ENCODE data around the gene GOLPH3. TPM values are rescaled to one million over a fixed set of nuclear protein-coding genes. Genes with fewer than 3 reads are reported as not detected.

GOLPH3 gene
- total and polyA plus RNA-seq, 2 of the 4 experiments (the other 2 are of a cell fraction): 38.2 to 41.3 TPM

GRCh38 chr5:32136342-32136741 lies 37.8 kb downstream of the GOLPH3 start:
- TF ChIP-seq CHD1 (IDR thresholded peaks at IDR 0.05; ENCODE audit: low read depth, low read length): no peak
- TF ChIP-seq NFE2L2 (IDR thresholded peaks at IDR 0.05; ENCODE audit: low read depth, low read length): no peak
- no peak for TF ChIP-seq RCOR1 (IDR thresholded peaks at IDR 0.05; ENCODE audit: insufficient replicate concordance, low read length)
- no peak for TF ChIP-seq RFX5 (IDR thresholded peaks at IDR 0.05; ENCODE audit: low read depth, low read length)
- TF ChIP-seq FOS (IDR thresholded peaks at IDR 0.05; ENCODE audit: low read depth, low read length): no peak
- no peak for TF ChIP-seq MXI1 (IDR thresholded peaks at IDR 0.05; ENCODE audit: borderline replicate concordance, low read depth, low read length)
- TF ChIP-seq, protein P1, sequence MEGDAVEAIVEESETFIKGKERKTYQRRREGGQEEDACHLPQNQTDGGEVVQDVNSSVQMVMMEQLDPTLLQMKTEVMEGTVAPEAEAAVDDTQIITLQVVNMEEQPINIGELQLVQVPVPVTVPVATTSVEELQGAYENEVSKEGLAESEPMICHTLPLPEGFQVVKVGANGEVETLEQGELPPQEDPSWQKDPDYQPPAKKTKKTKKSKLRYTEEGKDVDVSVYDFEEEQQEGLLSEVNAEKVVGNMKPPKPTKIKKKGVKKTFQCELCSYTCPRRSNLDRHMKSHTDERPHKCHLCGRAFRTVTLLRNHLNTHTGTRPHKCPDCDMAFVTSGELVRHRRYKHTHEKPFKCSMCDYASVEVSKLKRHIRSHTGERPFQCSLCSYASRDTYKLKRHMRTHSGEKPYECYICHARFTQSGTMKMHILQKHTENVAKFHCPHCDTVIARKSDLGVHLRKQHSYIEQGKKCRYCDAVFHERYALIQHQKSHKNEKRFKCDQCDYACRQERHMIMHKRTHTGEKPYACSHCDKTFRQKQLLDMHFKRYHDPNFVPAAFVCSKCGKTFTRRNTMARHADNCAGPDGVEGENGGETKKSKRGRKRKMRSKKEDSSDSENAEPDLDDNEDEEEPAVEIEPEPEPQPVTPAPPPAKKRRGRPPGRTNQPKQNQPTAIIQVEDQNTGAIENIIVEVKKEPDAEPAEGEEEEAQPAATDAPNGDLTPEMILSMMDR (conservative IDR thresholded peaks at IDR 0.05; ENCODE audit: low read depth, low read length): no peak
- TF ChIP-seq USF2 (IDR thresholded peaks at IDR 0.05; ENCODE audit: low read depth, low read length): no peak
- TF ChIP-seq SMC3 (IDR thresholded peaks at IDR 0.05; ENCODE audit: low read depth, low read length): no peak
- no peak for TF ChIP-seq POLR2A (IDR thresholded peaks at IDR 0.05; ENCODE audit: low read depth, low read length)
- no peak for TF ChIP-seq ELK1 (IDR thresholded peaks at IDR 0.05; ENCODE audit: borderline replicate concordance, low read depth, low read length)
- TF ChIP-seq RAD21 (IDR thresholded peaks at IDR 0.05; ENCODE audit: low read length): no peak
- no peak for TF ChIP-seq CEBPB (IDR thresholded peaks at IDR 0.05; ENCODE audit: low read depth, low read length)
- TF ChIP-seq MAZ (IDR thresholded peaks at IDR 0.05; ENCODE audit: borderline replicate concordance, low read depth, low read length): no peak
- no peak for TF ChIP-seq MAFK (IDR thresholded peaks at IDR 0.05; ENCODE audit: low read depth, low read length)
- TF ChIP-seq BHLHE40 (IDR thresholded peaks at IDR 0.05; ENCODE audit: low read depth, low read length): no peak

More at GRCh38 chr5:32136342-32136741, 37.8 kb downstream of the GOLPH3 start:
- H3K9me1 ChIP-seq (ENCODE audit: insufficient read depth, low read length): 0 out of 2 replicates have a peak, but pooled peaks cover 3% of the 10 kb centered on the region
- peaks cover 36 to 60% of the 10 kb centered on the region in 2 experiments for H3K79me1 ChIP-seq (ENCODE audit: low read depth in 1 of 2, low read length in 2 of 2)
- no peak overlapping the region for H3K9ac ChIP-seq (ENCODE audit: low read depth, low read length)
- dilution Hi-C loops (cut with HindIII; ENCODE audit: low sequenced_read_pairs, unreplicated experiment): no loop called here
- no peak overlapping the region for H3K27ac ChIP-seq (ENCODE audit: insufficient read depth, low read length)
- no peak overlapping the region for H3K4ac ChIP-seq (ENCODE audit: low read depth, low read length)
- H2BK5ac ChIP-seq (ENCODE audit: low read depth, low read length, poor library complexity, severe bottlenecking): no peak overlapping the region
- ChIA-PET POLR2A (ENCODE audit: unreplicated experiment) (no interaction called here), CTCF (no interaction called here)
- no peaks in the 10 kb centered on the region for H3K9me3 ChIP-seq (ENCODE audit: control insufficient read depth, insufficient read depth, low read length)
- peaks cover 63% of the 10 kb centered on the region for H4K20me1 ChIP-seq (ENCODE audit: insufficient read depth, low read length)
- DNase-seq: peak; percentile 20
- peaks cover 9% of the 10 kb centered on the region for H3K4me1 ChIP-seq (ENCODE audit: control insufficient read depth, insufficient read depth, low read length)
- no peak overlapping the region for H3K56ac ChIP-seq (ENCODE audit: extremely low read depth, insufficient read depth, low read length)
- no peak overlapping the region for H2BK20ac ChIP-seq (ENCODE audit: low read depth, low read length)
- H2AK9ac ChIP-seq (replicated peaks; ENCODE audit: low read depth, low read length, poor library complexity): no peak overlapping the region
- peak; percentile 24; the same call in 1 of the 2 replicates for ATAC-seq (ENCODE audit: low read depth)
- no peak overlapping the region for H4K8ac ChIP-seq (ENCODE audit: low read depth in 2 of 2, low read length in 2 of 2)
- in situ Hi-C loops (cut with MboI; ENCODE audit: low sequenced_read_pairs): no loop called here
- H3K4me2 ChIP-seq (ENCODE audit: low read depth, low read length): no peak overlapping the region
- H3K14ac ChIP-seq (replicated peaks; ENCODE audit: low read depth, low read length): no peak overlapping the region
- H3K4me3 ChIP-seq (ENCODE audit: insufficient read depth, low read depth, low read length): no peak overlapping the region
- no peak overlapping the region for H4K91ac ChIP-seq (ENCODE audit: insufficient read depth, low read depth, low read length)
- peaks cover 22% of the 10 kb centered on the region for H3K36me3 ChIP-seq (ENCODE audit: control insufficient read depth, insufficient read depth, low read length)
- H2AFZ ChIP-seq (replicated peaks; ENCODE audit: low read length, poor library complexity): no peak overlapping the region
- H3K23ac ChIP-seq (ENCODE audit: low read depth, low read length): no peak overlapping the region
- no peak overlapping the region for H2BK120ac ChIP-seq (ENCODE audit: low read depth, low read length)
- intact Hi-C loops (cut with micrococcal nuclease): no loop called here
- no peaks in the 10 kb centered on the region for H3K27me3 ChIP-seq (ENCODE audit: control insufficient read depth, insufficient read depth, low read length)
- no peak overlapping the region for H2AK5ac ChIP-seq (ENCODE audit: low read depth, low read length)
- no TSS peak for BruUV-seq (replicated peaks)
- no CpG with 5 or more reads among the region's 7 CpGs for WGBS, 2 experiments (ENCODE audit: extremely low coverage in 2 of 2, insufficient read length in 1 of 2)
- no peak overlapping the region for H2BK15ac ChIP-seq (ENCODE audit: low read depth, low read length)
- no peak overlapping the region for H4K5ac ChIP-seq (ENCODE audit: low read depth, low read length)
- no peak overlapping the region for H3K18ac ChIP-seq (ENCODE audit: low read depth, low read length)

Data from IMR-90 (cell line).